HEK293T (cell line): ENCODE data around the gene METTL21A.

Experiments used
- CTCF ChIA-PET: fragments of 350-600 bp; formaldehyde crosslinking; extraction: SDS; loops from one replicate; lab custom pipeline; 2021; ENCODE audit warnings: antibody characterized with exemption, inconsistent platforms; lab: Yijun Ruan, JAX
- POLR2A ChIA-PET: fragments of 350-600 bp; formaldehyde crosslinking; extraction: SDS; loops from one replicate; lab custom pipeline; 2020; ENCODE audit warnings: antibody characterized with exemption, inconsistent platforms; lab: Yijun Ruan, JAX
- DNase-seq: peaks from one replicate; pipeline ENCODE4 v3.0.0; 2012; ENCODE audit warnings: mixed read lengths; ENCODE audit errors: extremely low spot score
- ARNT ChIP-seq: fragments of 450-650 bp; IDR thresholded peaks from 2 replicates; pipeline ENCODE4 v1.6.1; 2017; ENCODE audit warnings: mild to moderate bottlenecking
- BHLHE40 ChIP-seq: fragments of 450-650 bp; IDR thresholded peaks from 2 replicates; pipeline ENCODE4 v1.6.1; 2016; ENCODE audit warnings: mild to moderate bottlenecking, moderate library complexity, borderline replicate concordance
- CTBP1 ChIP-seq: fragments of 450-650 bp; IDR thresholded peaks from 2 replicates; pipeline ENCODE4 v1.6.1; 2016; ENCODE audit warnings: borderline replicate concordance
- ELF4 ChIP-seq: fragments of 450-650 bp; IDR thresholded peaks from 2 replicates; pipeline ENCODE4 v1.6.1; 2017; ENCODE audit warnings: antibody characterized with exemption
- FOXA1 ChIP-seq: fragments of 450-650 bp; IDR thresholded peaks from 2 replicates; pipeline ENCODE4 v1.6.1; 2016; ENCODE audit warnings: mild to moderate bottlenecking
- FOXK2 ChIP-seq: fragments of 450-650 bp; IDR thresholded peaks from 2 replicates; pipeline ENCODE4 v1.6.1; 2016; ENCODE audit warnings: mild to moderate bottlenecking
- FOXM1 ChIP-seq: fragments of 450-650 bp; IDR thresholded peaks from 2 replicates; pipeline ENCODE4 v1.6.1; 2017; ENCODE audit warnings: mild to moderate bottlenecking, borderline replicate concordance
- HDGF ChIP-seq: fragments of 450-650 bp; IDR thresholded peaks from 2 replicates; pipeline ENCODE4 v1.6.1; 2017; ENCODE audit warnings: antibody characterized with exemption, borderline replicate concordance
- L3MBTL2 ChIP-seq: fragments of 450-650 bp; conservative IDR thresholded peaks from 2 replicates; pipeline ENCODE4 v1.6.1; 2016; ENCODE audit warnings: mild to moderate bottlenecking
- LEF1 ChIP-seq: fragments of 450-650 bp; IDR thresholded peaks from 2 replicates; pipeline ENCODE4 v1.6.1; 2017; ENCODE audit warnings: mild to moderate bottlenecking, borderline replicate concordance
- NFRKB ChIP-seq: fragments of 450-650 bp; IDR thresholded peaks from 2 replicates; pipeline ENCODE4 v1.6.1; 2016; ENCODE audit warnings: mild to moderate bottlenecking, moderate library complexity
- SP1 ChIP-seq: fragments of 450-650 bp; IDR thresholded peaks from 2 replicates; pipeline ENCODE4 v1.6.1; 2017
- SUZ12 ChIP-seq: fragments of 450-650 bp; IDR thresholded peaks from 2 replicates; pipeline ENCODE4 v1.6.1; 2016; ENCODE audit warnings: mild to moderate bottlenecking
- TARDBP ChIP-seq: fragments of 450-650 bp; IDR thresholded peaks from 2 replicates; pipeline ENCODE4 v1.6.1; 2016
- ZNF384 ChIP-seq: fragments of 450-650 bp; IDR thresholded peaks from 2 replicates; pipeline ENCODE4 v1.6.1; 2016
- TF ChIP-seq, protein P1 (sequence below): fragments of 450-650 bp; IDR thresholded peaks from 2 replicates; pipeline ENCODE4 v1.6.1; 2016

METTL21A gene

DNA sequence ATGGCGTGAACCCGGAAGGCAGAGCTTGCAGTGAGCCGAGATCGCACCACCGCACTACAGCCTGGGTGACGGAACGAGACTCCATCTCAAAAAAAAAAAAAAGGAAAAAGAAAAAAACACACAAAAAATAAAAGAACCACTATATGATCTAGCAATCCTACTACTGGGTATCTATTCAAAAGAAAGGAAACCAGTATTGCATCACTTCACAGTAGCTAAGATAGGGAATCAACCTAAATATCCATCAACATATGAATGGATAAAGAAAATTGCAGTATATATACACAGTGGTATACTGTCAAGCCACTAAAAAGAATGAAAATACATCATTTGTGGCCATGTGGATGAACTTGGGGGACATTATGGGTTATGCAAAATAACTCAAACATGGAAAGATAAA is 37.9 kb downstream of the METTL21A start:
- DNase-seq, result no peak
- TF ChIP-seq SP1 (no peak), ARNT (no peak), CTBP1 (no peak), ZNF384 (no peak), BHLHE40 (no peak), FOXM1 (no peak), HDGF (no peak), FOXA1 (no peak), ELF4 (no peak), LEF1 (no peak), SUZ12 (no peak), TARDBP (no peak), L3MBTL2 (no peak), NFRKB (no peak), FOXK2 (no peak)
- TF ChIP-seq, protein P1, sequence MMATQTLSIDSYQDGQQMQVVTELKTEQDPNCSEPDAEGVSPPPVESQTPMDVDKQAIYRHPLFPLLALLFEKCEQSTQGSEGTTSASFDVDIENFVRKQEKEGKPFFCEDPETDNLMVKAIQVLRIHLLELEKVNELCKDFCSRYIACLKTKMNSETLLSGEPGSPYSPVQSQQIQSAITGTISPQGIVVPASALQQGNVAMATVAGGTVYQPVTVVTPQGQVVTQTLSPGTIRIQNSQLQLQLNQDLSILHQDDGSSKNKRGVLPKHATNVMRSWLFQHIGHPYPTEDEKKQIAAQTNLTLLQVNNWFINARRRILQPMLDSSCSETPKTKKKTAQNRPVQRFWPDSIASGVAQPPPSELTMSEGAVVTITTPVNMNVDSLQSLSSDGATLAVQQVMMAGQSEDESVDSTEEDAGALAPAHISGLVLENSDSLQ, result no peak
- ChIA-PET POLR2A (no interaction called here), CTCF (no interaction called here)

DNA sequence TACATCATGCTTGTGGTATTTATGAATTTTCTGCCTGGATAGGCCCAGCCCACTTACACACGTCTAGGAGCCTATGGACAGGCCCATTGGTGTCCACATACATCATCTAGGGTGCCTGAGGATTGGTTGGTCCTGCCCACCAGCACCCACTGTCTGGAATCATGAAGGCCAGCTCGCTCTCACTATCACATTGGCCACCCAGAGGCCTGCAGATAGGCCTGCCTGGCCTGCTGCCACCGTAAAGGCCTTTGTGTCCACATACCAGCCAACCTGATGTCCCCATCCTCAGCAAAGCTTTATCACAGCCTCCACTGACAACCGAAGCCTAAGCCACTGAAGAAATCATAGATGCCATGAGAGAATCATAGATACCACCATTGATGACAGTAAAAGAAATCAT is 40.2 kb downstream of the METTL21A start:
- ChIA-PET CTCF (no interaction called here), POLR2A (no interaction called here)
- TF ChIP-seq ELF4 (no peak), ARNT (no peak), HDGF (no peak), SUZ12 (no peak), FOXA1 (no peak), SP1 (no peak), L3MBTL2 (no peak), FOXK2 (no peak), BHLHE40 (no peak), TARDBP (no peak), FOXM1 (no peak), NFRKB (no peak), CTBP1 (no peak), ZNF384 (no peak), LEF1 (no peak)
- TF ChIP-seq, protein P1, result no peak
- DNase-seq, result no peak

DNA sequence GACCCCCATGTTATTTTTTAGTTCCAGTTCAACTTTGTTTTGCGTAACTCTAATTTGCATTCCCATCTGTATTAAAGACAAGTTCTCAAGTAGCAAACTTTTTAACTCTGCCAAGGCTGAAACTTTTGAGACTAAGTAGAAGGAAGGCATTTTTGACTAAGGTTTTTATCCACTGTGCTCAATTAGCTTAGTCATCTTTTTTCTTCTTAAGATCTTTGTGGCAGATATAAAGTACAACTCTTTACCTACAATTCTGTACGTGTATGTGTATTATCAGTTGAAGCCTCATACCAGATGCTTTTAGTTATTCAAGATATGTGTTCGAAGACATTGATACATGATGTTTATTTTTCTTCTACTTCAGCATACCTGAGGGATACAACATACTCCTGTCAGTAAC is 53.8 kb downstream of the METTL21A start:
- ChIA-PET POLR2A (no interaction called here), CTCF (no interaction called here)
- no peak for TF ChIP-seq ZNF384
- TF ChIP-seq FOXA1, result no peak
- no peak for TF ChIP-seq BHLHE40
- TF ChIP-seq FOXM1, result no peak
- no peak for TF ChIP-seq LEF1
- TF ChIP-seq HDGF, result no peak
- no peak for TF ChIP-seq SP1
- no peak for TF ChIP-seq NFRKB
- no peak for TF ChIP-seq TARDBP
- no peak for TF ChIP-seq SUZ12
- TF ChIP-seq ELF4, result no peak
- TF ChIP-seq, protein P1, result no peak
- TF ChIP-seq CTBP1, result no peak
- TF ChIP-seq FOXK2, result no peak
- TF ChIP-seq ARNT, result no peak
- no peak for TF ChIP-seq L3MBTL2
- no peak for DNase-seq

DNA sequence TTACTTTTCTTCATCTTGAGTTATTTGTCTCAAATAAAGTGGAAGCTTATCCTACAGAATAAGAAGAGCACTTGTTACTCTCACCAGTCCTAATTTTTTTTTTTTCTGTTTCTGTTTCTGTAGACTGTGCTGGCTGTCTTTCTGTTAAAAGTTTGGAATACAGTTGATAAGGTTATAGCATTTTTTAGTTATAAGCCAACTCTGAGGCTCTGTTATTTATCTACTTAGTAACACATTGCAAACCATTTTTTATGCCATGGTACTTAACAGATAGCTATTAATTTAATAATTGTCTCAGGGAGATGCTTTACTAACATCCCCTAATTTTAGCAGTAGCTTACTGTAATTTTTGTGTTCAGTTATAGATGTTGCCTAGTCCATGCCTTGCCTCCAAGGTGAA is 57.5 kb downstream of the METTL21A start:
- DNase-seq, result no peak
- ChIA-PET POLR2A (no interaction called here), CTCF (no interaction called here)
- no peak for TF ChIP-seq ZNF384
- TF ChIP-seq SUZ12, result no peak
- TF ChIP-seq FOXK2, result no peak
- TF ChIP-seq ELF4, result no peak
- TF ChIP-seq NFRKB, result no peak
- TF ChIP-seq SP1, result no peak
- TF ChIP-seq BHLHE40, result no peak
- TF ChIP-seq FOXM1, result no peak
- TF ChIP-seq FOXA1, result no peak
- TF ChIP-seq HDGF, result no peak
- TF ChIP-seq ARNT, result no peak
- TF ChIP-seq L3MBTL2, result no peak
- no peak for TF ChIP-seq TARDBP
- no peak for TF ChIP-seq LEF1
- TF ChIP-seq, protein P1, result no peak
- TF ChIP-seq CTBP1, result no peak

DNA sequence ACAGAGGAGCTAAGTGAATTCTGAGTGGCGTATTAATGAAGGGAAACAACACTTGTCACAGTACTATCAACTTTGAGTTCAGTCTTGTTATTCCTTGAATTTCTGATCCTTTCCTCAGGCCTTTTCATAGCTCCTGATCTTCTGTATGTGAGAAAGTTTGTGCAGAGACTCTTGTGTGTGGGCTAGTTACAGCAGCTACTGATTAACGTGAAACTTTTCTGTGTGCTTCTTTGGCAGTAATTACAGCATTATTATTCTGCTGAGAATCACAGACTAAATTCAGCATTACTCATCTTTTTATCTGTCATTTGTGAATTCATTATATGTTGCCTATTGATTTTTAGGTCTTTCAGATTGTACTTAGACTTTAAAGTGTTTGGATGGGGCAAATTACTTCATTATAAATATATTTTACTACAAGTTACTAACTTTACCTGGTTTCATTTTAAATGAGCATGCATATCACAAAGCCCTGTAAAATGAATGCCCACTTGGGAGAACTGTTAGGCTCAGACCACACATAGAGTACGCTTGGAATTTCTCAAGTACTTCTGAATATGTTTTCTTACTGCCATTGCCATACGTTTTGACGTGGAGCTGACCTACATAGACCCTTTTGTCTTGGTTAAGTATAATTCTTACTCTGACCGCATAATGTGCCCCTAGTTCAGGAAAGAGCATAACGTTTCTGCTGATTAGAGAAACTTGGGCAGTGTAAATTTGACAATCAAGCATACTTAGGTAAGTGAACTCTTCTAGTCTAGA is 59.3 kb downstream of the METTL21A start:
- no peak for DNase-seq
- CTCF ChIA-PET, result no interaction called here
- TF ChIP-seq FOXK2, result no peak
- no peak for TF ChIP-seq HDGF
- TF ChIP-seq, protein P1, result no peak
- no peak for TF ChIP-seq LEF1

More for the DNA sequence above, 59.3 kb downstream of the METTL21A start:
- POLR2A ChIA-PET, result interaction anchor here (1.1 kb wide), 1 partner anchor 60 kb away, joined by 3 read pairs; the partner anchor contains the start of gene METTL21A
